Body of pancreas (tissue), 4 donors: ENCODE results near the gene TLCD3B. TPM values are rescaled to one million over a fixed set of nuclear protein-coding genes. Genes with fewer than 3 reads are reported as not detected.
A peak's percentile ranks its signal among the peaks of the same experiment; 100 is the strongest.

ENCODE experiments used
- ATAC-seq: fragments of 150-250 bp; one replicate; pipeline ENCODE4 v1.9.1; 2016
- DNase-seq, 4 donors: peaks; one replicate each; pipeline ENCODE4 v3.0.0-alpha.2; 2019
- H3K27ac ChIP-seq, 4 donors: fragments of 200-600 bp; sonication (generic); 1 replicate in 3 of 4; 2 replicates in 1 of 4; pipeline versions ENCODE4 v1.5.1 to v1.6.1; 2016 to 2019; ENCODE audit warnings: mild to moderate bottlenecking in 1 of 4, mixed read lengths in 1 of 4, moderate library complexity in 1 of 4
- H3K27me3 ChIP-seq, 2 donors: fragments of 200-600 bp; sonication (generic); one replicate each; pipeline ENCODE4 v1.6.0; 2016; ENCODE audit warnings: mild to moderate bottlenecking in 1 of 2
- H3K36me3 ChIP-seq, 2 donors: fragments of 200-600 bp; sonication (generic); replicated peaks in 1 of 2; 2 replicates each; pipeline ENCODE4 v1.5.1; 2016; ENCODE audit warnings: low read depth in 2 of 2; ENCODE audit not compliant: insufficient read depth in 1 of 2
- H3K4me1 ChIP-seq: fragments of 200-600 bp; sonication (generic); one replicate; pipeline ENCODE4 v1.6.0; 2016
- H3K4me3 ChIP-seq, 2 donors: fragments of 200-600 bp; sonication (generic); 1 replicate in 1 of 2; 2 replicates in 1 of 2; pipeline ENCODE4 v1.5.1; 2016 to 2019
- H3K9me3 ChIP-seq, 3 donors: fragments of 200-600 bp; sonication (generic); 1 replicate in 2 of 3; 2 replicates in 1 of 3; pipeline ENCODE4 v1.5.1; 2016
- CTCF ChIP-seq, 7 experiments: fragments of 450-650 bp in 4 of 7; fragments of 200-600 bp in 3 of 7; sonication (generic) in 3 of 7; IDR thresholded peaks; one replicate each; pipeline ENCODE4 v1.5.1; 2016 to 2019; ENCODE audit warnings: antibody characterized with exemption in 7 of 7
- POLR2A ChIP-seq, 3 donors: fragments of 450-650 bp; IDR thresholded peaks; one replicate each; pipeline ENCODE4 v1.6.1; 2016; ENCODE audit warnings: antibody characterized with exemption in 3 of 3, mild to moderate bottlenecking in 2 of 3
- WGBS, 2 donors: methylation state at CpG; one replicate each; pipeline ENCODE4 v1.1.5; 2017; 5-methylcytosine and 5-hydroxymethylcytosine counted together
- intact Hi-C: fragments of 100-400 bp; cut with DNase I; formaldehyde crosslinking; loops from one replicate; pipeline ENCODE4 v1.15.1; 2023
- total RNA-seq, 2 donors: library from RNA; depleted of rRNA; stranded (reverse); fragments of >200 nt; gene quantifications; one replicate each; pipeline ENCODE4 v1.1.0, GENCODE V29; 2016

Gene TLCD3B
- total RNA-seq, 2 donors from 2014 or later, result not detected

GRCh38 chr16:30076276-30076791 is 45.3 kb upstream of the TLCD3B start:
- Histone ChIP-seq H3K27ac (peak overlapping the region; percentile 82 to 98 (median 89)), H3K4me3 (peak overlapping the region; percentile 96 to 99), H3K27me3 (no peaks in the 10 kb centered on the region), H3K36me3 (peaks cover 0 to 4% of the 10 kb centered on the region in 2 donors), H3K9me3 (no peaks in the 10 kb centered on the region), H3K4me1 (peaks cover 37% of the 10 kb centered on the region)
- TF ChIP-seq POLR2A (IDR thresholded peaks at IDR 0.05), result no peak
- TF ChIP-seq CTCF (IDR thresholded peaks at IDR 0.05), result no peak
- ATAC-seq (peak; percentile 16), DNase-seq (no peak)
- 1 to 3% methylated on average over 7 to 30 of the region's 33 CpGs for WGBS, 2 donors
- intact Hi-C loops, result no loop called here

- peak; percentile 61 to 90 (median 89) for TF ChIP-seq POLR2A (IDR thresholded peaks at IDR 0.05)
- TF ChIP-seq CTCF (IDR thresholded peaks at IDR 0.05), result peak in 2 of 7 experiments; percentile 10 to 11
- H3K4me3 ChIP-seq, result peak within 1 kb of the TSS; percentile 96 to 99
- peak within 1 kb of the TSS; percentile 82 to 98 (median 89) for H3K27ac ChIP-seq
- DNase-seq (peak; percentile 90 to 93 (median 92)), ATAC-seq (peak; percentile 95)
- H3K27me3 ChIP-seq, result no peaks in the 10 kb centered on the region
- 1 to 6% methylated on average over 23 to 64 of the region's 67 CpGs for WGBS, 2 donors
- peaks cover 0 to 3% of the 10 kb centered on the region in 2 donors for H3K36me3 ChIP-seq
- H3K4me1 ChIP-seq, result peaks cover 33% of the 10 kb centered on the region
- intact Hi-C loops, result no loop called here
- H3K9me3 ChIP-seq, result no peaks in the 10 kb centered on the region
Measured at GRCh38 chr16:30075503-30076275, 44.6 kb upstream of the TLCD3B start, which contains the start of gene PPP4C. Gene PPP4C (plus strand): TSS chr16:30075994. CDS start chr16:30076378, 384 bp downstream.

- Histone ChIP-seq H3K36me3 (peaks cover 10 to 24% of the 10 kb centered on the region in 2 donors), H3K9me3 (no peaks in the 10 kb centered on the region), H3K27ac (no peak overlapping the region), H3K4me1 (peaks cover 36% of the 10 kb centered on the region), H3K4me3 (no peak overlapping the region), H3K27me3 (no peaks in the 10 kb centered on the region)
- intact Hi-C loops, result no loop called here
- DNase-seq (no peak), ATAC-seq (no peak)
- no peak for TF ChIP-seq POLR2A (IDR thresholded peaks at IDR 0.05)
- TF ChIP-seq CTCF (IDR thresholded peaks at IDR 0.05), result no peak
Measured at GRCh38 chr16:30070490-30070889, 39.4 kb upstream of the TLCD3B start.

GRCh38 chr16:30069611-30070462 is 38.8 kb upstream of the TLCD3B start:
- peaks cover 10 to 24% of the 10 kb centered on the region in 2 donors for H3K36me3 ChIP-seq
- no peaks in the 10 kb centered on the region for H3K27me3 ChIP-seq
- DNase-seq (no peak), ATAC-seq (no peak)
- 74 to 83% methylated on average over 21 to 31 of the region's 31 CpGs for WGBS, 2 donors
- H3K9me3 ChIP-seq, result no peaks in the 10 kb centered on the region
- no peak overlapping the region for H3K4me3 ChIP-seq
- TF ChIP-seq POLR2A (IDR thresholded peaks at IDR 0.05) (no peak), CTCF (IDR thresholded peaks at IDR 0.05) (no peak)
- H3K4me1 ChIP-seq, result peaks cover 31% of the 10 kb centered on the region
- intact Hi-C loops, result no loop called here
- no peak overlapping the region for H3K27ac ChIP-seq
